Tibial nerve (tissue), 4 donors: ENCODE data around the gene ITFG1.

ENCODE experiments used
- EP300 ChIP-seq, 2 donors: sonication (generic); formaldehyde crosslinking; IDR thresholded peaks; one replicate each; pipeline ENCODE4 v1.6.1; 2017; ENCODE audit warnings: antibody characterized with exemption in 2 of 2, mild to moderate bottlenecking in 1 of 2
- POLR2A ChIP-seq, 2 donors: fragments of 450-650 bp; IDR thresholded peaks; one replicate each; pipeline ENCODE4 v1.6.1; 2017; ENCODE audit warnings: antibody characterized with exemption in 2 of 2, mild to moderate bottlenecking in 2 of 2, moderate library complexity in 2 of 2
- TF ChIP-seq, protein P1 (sequence below), 5 experiments: fragments of 200-600 bp in 3 of 5; fragments of 450-650 bp in 2 of 5; sonication (generic) in 3 of 5; IDR thresholded peaks; one replicate each; pipeline ENCODE4 v1.5.1; 2016 to 2019; ENCODE audit warnings: antibody characterized with exemption in 5 of 5, mild to moderate bottlenecking in 3 of 5, moderate library complexity in 2 of 5

DNA sequence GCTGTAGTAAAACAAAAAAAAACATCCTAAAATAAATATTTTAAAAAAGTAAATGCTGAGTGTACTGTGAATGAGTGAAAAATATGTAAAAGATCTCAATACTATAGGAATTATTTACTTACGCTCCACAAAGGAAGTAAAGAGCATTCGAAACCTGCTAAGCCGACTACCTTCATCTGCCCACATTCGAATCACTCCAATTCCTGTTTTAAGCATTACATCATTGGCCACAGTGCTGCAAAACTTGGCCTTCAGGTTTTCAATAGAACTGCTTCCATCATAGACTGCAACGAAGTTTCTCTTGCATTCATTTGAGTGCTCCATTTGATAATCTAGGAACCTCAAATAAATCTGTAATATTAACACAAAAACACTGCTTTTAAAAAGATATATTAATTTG is 351.5 kb downstream of the ITFG1 start:
- TF ChIP-seq, protein P1, sequence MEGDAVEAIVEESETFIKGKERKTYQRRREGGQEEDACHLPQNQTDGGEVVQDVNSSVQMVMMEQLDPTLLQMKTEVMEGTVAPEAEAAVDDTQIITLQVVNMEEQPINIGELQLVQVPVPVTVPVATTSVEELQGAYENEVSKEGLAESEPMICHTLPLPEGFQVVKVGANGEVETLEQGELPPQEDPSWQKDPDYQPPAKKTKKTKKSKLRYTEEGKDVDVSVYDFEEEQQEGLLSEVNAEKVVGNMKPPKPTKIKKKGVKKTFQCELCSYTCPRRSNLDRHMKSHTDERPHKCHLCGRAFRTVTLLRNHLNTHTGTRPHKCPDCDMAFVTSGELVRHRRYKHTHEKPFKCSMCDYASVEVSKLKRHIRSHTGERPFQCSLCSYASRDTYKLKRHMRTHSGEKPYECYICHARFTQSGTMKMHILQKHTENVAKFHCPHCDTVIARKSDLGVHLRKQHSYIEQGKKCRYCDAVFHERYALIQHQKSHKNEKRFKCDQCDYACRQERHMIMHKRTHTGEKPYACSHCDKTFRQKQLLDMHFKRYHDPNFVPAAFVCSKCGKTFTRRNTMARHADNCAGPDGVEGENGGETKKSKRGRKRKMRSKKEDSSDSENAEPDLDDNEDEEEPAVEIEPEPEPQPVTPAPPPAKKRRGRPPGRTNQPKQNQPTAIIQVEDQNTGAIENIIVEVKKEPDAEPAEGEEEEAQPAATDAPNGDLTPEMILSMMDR (IDR thresholded peaks at IDR 0.05), result no peak
- TF ChIP-seq POLR2A (IDR thresholded peaks at IDR 0.05), result no peak
- TF ChIP-seq EP300 (IDR thresholded peaks at IDR 0.05), result no peak
